ENCODE data around the gene ARID1A.

The ARID1A gene

DNA sequence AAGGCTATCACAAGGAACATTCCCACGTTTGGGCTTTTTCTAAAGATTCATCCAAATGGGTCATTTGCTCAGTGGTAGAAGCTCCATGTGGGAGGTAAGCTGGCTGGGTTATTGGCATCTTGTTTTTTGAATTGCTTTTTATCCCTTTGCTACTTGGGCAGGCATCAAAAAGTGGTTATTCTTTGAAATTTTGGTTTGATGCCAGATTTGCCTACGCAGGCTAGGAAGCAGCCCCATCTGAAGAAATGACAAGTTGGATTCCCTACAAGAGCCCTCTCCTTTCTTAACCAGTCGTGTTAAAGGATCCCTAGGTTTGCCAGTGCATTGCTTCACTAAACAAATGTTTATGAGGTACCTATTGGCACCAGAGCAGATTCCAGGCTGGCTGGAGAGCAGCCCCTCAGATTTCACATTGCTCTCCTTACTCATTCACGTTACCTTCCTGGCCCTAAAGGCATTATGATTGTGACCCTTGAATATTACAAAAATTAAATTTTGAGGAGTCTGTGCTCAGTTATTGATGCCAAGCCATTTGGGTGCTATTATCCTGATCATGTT, 38.8 kb downstream of the ARID1A start:
- no peak overlapping the region for H3K4me3 ChIP-seq (ENCODE audit: low read depth, low read length)
- DNase-seq (ENCODE audit: low read depth): no peak
- TF ChIP-seq, protein P1, sequence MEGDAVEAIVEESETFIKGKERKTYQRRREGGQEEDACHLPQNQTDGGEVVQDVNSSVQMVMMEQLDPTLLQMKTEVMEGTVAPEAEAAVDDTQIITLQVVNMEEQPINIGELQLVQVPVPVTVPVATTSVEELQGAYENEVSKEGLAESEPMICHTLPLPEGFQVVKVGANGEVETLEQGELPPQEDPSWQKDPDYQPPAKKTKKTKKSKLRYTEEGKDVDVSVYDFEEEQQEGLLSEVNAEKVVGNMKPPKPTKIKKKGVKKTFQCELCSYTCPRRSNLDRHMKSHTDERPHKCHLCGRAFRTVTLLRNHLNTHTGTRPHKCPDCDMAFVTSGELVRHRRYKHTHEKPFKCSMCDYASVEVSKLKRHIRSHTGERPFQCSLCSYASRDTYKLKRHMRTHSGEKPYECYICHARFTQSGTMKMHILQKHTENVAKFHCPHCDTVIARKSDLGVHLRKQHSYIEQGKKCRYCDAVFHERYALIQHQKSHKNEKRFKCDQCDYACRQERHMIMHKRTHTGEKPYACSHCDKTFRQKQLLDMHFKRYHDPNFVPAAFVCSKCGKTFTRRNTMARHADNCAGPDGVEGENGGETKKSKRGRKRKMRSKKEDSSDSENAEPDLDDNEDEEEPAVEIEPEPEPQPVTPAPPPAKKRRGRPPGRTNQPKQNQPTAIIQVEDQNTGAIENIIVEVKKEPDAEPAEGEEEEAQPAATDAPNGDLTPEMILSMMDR (IDR thresholded peaks at IDR 0.05; ENCODE audit: low read depth, low read length, missing control alignments): no peak

DNA sequence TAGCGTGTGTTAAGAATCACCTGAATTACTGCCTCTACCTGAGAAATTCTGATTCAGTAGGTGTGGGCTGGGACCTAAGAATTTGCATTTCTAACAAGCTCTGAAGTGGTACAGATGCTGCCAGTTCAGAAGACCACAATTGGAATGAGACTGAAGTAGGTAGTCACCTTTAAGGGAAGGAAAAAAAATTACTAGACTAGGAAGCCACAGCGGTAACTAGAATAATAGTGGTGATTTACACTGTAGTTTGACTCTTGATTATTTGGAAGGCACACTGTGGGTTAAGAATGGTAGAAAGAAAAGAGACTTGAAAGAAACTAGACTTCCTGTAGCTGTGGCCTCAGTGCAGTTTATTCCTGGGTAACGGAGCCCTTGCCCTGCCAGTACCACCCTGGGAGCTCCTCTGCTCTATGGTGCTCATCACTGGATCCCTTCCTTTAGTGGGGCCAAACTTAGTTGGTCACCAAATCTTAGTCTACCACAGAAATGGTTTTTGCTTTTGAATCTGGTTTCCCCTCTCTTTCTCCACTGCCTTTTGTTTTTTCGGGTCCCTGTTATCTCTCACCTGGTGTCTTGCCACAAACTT, 43.6 kb downstream of the ARID1A start:
- DNase-seq (ENCODE audit: low read depth): no peak
- TF ChIP-seq, protein P1 (IDR thresholded peaks at IDR 0.05; ENCODE audit: low read depth, low read length, missing control alignments): no peak
- H3K4me3 ChIP-seq (ENCODE audit: low read depth, low read length): no peak overlapping the region

DNA sequence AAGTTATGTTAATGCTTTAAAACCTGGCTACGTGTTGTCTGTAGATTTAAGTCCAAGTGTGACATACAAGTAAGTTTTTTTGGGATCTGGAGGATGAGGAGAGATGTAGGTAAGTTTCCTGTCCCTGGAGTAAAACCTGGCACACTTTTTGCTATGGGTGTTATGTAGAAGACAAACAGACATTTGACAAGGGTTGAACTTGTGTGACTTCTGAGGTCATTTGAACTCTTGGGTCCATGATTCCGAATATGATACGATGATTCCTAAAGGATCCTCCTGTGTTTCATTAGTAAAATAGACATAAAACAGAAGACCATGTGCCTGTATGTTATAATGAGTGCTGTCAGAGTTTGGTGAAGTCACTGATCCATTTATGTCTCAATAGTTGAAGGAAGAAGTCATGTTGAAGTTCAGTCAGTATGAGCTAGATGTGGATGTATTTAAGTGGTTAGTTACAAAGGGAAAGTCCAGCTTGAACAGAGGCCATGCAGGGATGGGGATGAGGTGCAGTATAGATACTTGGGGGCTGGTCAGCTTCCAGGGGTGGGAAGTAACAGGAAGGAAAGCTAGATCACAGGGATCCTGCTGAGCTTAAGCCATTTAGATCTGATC, 44.3 kb downstream of the ARID1A start:
- H3K4me3 ChIP-seq (ENCODE audit: low read depth, low read length): no peak overlapping the region
- TF ChIP-seq, protein P1 (IDR thresholded peaks at IDR 0.05; ENCODE audit: low read depth, low read length, missing control alignments): no peak
- DNase-seq (ENCODE audit: low read depth): no peak

DNA sequence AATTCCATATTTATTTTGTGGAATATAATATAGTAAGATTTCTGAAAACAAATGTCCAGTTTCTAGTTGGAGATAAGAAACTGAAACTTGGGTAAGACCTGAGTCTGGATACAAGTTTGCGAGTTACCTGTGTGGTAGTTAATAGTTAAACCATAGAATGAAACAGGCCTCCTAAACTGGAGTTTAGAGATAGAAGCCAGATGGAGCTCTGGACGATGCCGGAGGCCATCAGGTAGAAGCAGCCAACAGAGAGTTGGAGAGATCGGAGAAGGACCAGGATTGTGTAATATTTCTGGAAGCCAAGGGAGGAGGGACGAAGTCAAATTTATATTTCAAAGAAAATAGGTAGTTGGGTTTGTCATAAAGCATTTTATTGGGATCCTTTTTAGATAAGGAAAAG, 45.1 kb downstream of the ARID1A start:
- no peak for DNase-seq (ENCODE audit: low read depth)
- TF ChIP-seq, protein P1 (IDR thresholded peaks at IDR 0.05; ENCODE audit: low read depth, low read length, missing control alignments): no peak
- no peak overlapping the region for H3K4me3 ChIP-seq (ENCODE audit: low read depth, low read length)

DNA sequence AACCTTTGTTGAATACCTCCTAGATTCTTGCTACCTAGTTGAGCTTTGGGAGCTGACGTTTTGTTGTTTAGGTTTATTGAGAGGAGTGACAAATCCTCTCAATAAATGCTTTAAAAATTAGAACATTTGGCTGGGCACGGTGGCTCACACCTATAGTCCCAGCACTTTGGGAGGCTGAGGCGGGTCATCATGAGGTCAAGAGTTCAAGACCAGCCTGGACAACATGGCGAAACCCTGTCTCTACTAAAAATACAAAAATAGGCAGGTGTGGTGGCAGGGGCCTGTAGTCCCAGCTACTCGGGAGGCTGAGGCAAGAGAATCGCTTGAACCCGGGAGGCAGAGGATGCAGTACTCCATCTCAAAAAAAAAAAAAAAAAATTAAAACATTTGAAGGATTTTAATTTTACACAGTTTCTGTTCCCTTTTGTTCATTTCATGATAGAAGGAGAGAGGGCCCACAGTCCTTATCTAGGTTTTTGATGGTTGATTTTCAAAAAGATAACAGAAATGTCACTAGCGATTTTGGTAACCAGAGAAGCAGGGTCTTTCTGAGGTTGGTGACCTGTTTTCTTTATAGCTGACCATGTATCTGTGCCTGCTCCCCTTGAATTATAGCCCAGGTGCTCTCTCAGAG, 47.7 kb downstream of the ARID1A start:
- no peak overlapping the region for H3K4me3 ChIP-seq (ENCODE audit: low read depth, low read length)
- no peak for DNase-seq (ENCODE audit: low read depth)
- TF ChIP-seq, protein P1 (IDR thresholded peaks at IDR 0.05; ENCODE audit: low read depth, low read length, missing control alignments): no peak

DNA sequence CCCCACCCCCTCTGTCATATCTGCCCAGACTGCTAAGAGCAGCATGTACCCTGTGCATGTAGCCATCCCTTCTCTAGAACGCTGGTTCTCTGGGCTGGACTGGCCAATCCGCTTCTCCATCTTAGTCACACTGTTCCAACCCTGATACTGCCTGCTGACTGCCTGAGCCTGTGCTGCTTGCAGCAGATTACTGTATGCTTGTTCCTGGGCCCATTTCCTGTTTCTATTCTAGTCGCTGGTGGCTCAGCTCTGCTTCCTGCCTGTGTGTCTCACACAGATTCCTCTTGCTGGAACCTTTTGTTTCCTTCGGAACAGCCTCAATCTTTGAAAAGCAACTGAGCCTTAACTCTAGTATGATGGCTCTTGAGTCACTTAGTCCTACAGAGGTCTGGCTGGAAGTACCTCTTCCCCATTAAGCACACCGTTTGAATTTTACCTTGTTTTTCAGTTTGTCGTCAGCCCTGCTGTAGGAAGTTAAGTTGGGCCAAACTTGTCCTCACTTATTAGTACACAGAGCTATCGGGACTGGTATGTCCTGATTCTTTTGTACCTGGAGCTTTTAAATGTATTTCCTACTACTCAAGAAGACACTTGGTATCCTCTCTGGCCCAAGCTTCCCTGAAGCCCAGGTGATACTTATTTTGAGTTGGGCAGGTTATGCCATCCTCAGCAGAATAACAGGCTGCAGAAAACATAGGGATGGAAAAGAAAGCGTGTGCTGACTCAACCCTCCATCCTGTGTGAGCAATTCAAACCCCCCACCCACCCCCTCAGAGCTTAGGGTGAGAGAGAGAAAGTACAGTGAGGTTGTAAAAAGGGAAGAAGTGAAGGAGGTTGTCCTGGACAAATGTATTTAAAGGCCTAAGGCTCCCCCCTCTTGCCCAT, 48.5 kb downstream of the ARID1A start:
- H3K4me3 ChIP-seq (ENCODE audit: low read depth, low read length): peak overlapping the region; percentile 4; the same call in 1 of the 2 replicates
- peak; percentile 98 for DNase-seq (ENCODE audit: low read depth)
- TF ChIP-seq, protein P1 (IDR thresholded peaks at IDR 0.05; ENCODE audit: low read depth, low read length, missing control alignments): no peak
